Measurements from ENCODE around the gene MFAP2. TPM values are rescaled to one million over a fixed set of nuclear protein-coding genes. Genes with fewer than 3 reads are reported as not detected.

Gene MFAP2
- total RNA-seq, 1 experiment from 2014 or later, result 141 TPM

DNA sequence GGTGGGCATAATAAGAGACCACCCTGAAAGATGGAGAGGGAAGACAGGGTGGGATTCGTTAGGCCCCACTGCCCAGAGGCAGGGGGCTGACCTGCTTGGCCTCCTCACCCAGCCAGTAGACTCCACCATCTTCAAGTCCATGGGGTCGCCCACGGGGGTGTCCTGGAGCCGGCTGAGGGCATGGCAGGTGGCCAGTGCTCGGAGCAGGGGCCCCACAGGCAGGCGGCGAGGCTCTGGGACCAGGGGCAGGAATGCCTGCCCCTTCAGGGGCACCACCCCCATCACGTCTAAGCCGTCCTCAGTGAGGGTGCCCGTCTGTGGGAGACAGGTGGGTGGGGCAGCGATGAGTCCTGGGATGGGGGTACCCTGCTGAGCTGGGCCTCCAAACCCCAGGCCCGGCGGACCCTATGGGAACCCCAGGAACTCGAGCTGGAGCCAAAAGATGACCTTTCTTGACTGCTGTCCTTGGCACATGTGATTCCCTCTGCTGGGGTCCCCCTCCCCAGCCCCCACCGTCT lies 13.2 kb upstream of the MFAP2 start:
- no peak for DNase-seq (ENCODE audit: low spot score)
- TF ChIP-seq RORB (CRISPR knock-in tag; IDR thresholded peaks at IDR 0.05), result no peak
- no peak for TF ChIP-seq FOXJ3 (CRISPR knock-in tag; IDR thresholded peaks at IDR 0.05; ENCODE audit: borderline replicate concordance)
- no peak for TF ChIP-seq ZNF219 (CRISPR knock-in tag; IDR thresholded peaks at IDR 0.05; ENCODE audit: borderline replicate concordance)
- no peak for TF ChIP-seq ZSCAN18 (CRISPR knock-in tag; IDR thresholded peaks at IDR 0.05)
- no peak for TF ChIP-seq MXD4 (CRISPR knock-in tag; IDR thresholded peaks at IDR 0.05; ENCODE audit: borderline replicate concordance)
- TF ChIP-seq ELF4 (CRISPR knock-in tag; IDR thresholded peaks at IDR 0.05; ENCODE audit: low read depth), result no peak
- TF ChIP-seq TEAD4 (CRISPR knock-in tag; IDR thresholded peaks at IDR 0.05), result no peak
- no peak for TF ChIP-seq CREB1 (CRISPR knock-in tag; IDR thresholded peaks at IDR 0.05)
- no peak for TF ChIP-seq ZNF396 (CRISPR knock-in tag; IDR thresholded peaks at IDR 0.05; ENCODE audit: borderline replicate concordance)
- no peak for TF ChIP-seq EMX1 (CRISPR knock-in tag; IDR thresholded peaks at IDR 0.05)
- TF ChIP-seq ZNF671 (CRISPR knock-in tag; IDR thresholded peaks at IDR 0.05), result no peak
- no peak for TF ChIP-seq ESRRA (CRISPR knock-in tag; IDR thresholded peaks at IDR 0.05; ENCODE audit: borderline replicate concordance)
- TF ChIP-seq TP53 (CRISPR knock-in tag; IDR thresholded peaks at IDR 0.05), result no peak
- no peak for TF ChIP-seq CREM (CRISPR knock-in tag; IDR thresholded peaks at IDR 0.05)
- TF ChIP-seq ZNF317 (CRISPR knock-in tag; IDR thresholded peaks at IDR 0.05; ENCODE audit: borderline replicate concordance, low read depth), result no peak
- TF ChIP-seq, protein P1, sequence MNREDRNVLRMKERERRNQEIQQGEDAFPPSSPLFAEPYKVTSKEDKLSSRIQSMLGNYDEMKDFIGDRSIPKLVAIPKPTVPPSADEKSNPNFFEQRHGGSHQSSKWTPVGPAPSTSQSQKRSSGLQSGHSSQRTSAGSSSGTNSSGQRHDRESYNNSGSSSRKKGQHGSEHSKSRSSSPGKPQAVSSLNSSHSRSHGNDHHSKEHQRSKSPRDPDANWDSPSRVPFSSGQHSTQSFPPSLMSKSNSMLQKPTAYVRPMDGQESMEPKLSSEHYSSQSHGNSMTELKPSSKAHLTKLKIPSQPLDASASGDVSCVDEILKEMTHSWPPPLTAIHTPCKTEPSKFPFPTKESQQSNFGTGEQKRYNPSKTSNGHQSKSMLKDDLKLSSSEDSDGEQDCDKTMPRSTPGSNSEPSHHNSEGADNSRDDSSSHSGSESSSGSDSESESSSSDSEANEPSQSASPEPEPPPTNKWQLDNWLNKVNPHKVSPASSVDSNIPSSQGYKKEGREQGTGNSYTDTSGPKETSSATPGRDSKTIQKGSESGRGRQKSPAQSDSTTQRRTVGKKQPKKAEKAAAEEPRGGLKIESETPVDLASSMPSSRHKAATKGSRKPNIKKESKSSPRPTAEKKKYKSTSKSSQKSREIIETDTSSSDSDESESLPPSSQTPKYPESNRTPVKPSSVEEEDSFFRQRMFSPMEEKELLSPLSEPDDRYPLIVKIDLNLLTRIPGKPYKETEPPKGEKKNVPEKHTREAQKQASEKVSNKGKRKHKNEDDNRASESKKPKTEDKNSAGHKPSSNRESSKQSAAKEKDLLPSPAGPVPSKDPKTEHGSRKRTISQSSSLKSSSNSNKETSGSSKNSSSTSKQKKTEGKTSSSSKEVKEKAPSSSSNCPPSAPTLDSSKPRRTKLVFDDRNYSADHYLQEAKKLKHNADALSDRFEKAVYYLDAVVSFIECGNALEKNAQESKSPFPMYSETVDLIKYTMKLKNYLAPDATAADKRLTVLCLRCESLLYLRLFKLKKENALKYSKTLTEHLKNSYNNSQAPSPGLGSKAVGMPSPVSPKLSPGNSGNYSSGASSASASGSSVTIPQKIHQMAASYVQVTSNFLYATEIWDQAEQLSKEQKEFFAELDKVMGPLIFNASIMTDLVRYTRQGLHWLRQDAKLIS (CRISPR knock-in tag; IDR thresholded peaks at IDR 0.05; ENCODE audit: borderline replicate concordance), result no peak
- TF ChIP-seq SMAD4 (CRISPR knock-in tag; IDR thresholded peaks at IDR 0.05), result no peak
- Mint-ChIP-seq H3K9me3 (no peaks in the 10 kb centered on the region), H3K36me3 (peaks cover 4% of the 10 kb centered on the region), H3K27ac (no peak overlapping the region), H3K27me3 (ENCODE audit: low read depth) (no peaks in the 10 kb centered on the region), H3K4me3 (no peak overlapping the region), H3K4me1 (no peaks in the 10 kb centered on the region)
- ChIA-PET CTCF (interaction anchor here (1.4 kb wide), 1 partner anchor 42 kb away, joined by 4 read pairs; no protein-coding TSS in a partner anchor), POLR2A (interaction anchor here (0.6 kb wide), 1 partner anchor 14 kb away, joined by 6 read pairs; no protein-coding TSS in a partner anchor)
- no peak for ATAC-seq

- Mint-ChIP-seq H3K4me1 (no peaks in the 10 kb centered on the region), H3K9me3 (no peaks in the 10 kb centered on the region), H3K27me3 (ENCODE audit: low read depth) (no peaks in the 10 kb centered on the region), H3K4me3 (no peak overlapping the region), H3K36me3 (no peaks in the 10 kb centered on the region), H3K27ac (no peak overlapping the region)
- ATAC-seq (no peak), DNase-seq (ENCODE audit: low spot score) (no peak)
- CTCF ChIA-PET, result interaction anchor here (0.6 to 1.4 kb wide), 2 partner anchors 41 to 367 kb away, joined by 4 to 5 read pairs; no protein-coding TSS in a partner anchor
- TF ChIP-seq PRRX2 (CRISPR knock-in tag; IDR thresholded peaks at IDR 0.05) (no peak), NFE2L1 (CRISPR knock-in tag; IDR thresholded peaks at IDR 0.05) (no peak)
- TF ChIP-seq, protein P2, sequence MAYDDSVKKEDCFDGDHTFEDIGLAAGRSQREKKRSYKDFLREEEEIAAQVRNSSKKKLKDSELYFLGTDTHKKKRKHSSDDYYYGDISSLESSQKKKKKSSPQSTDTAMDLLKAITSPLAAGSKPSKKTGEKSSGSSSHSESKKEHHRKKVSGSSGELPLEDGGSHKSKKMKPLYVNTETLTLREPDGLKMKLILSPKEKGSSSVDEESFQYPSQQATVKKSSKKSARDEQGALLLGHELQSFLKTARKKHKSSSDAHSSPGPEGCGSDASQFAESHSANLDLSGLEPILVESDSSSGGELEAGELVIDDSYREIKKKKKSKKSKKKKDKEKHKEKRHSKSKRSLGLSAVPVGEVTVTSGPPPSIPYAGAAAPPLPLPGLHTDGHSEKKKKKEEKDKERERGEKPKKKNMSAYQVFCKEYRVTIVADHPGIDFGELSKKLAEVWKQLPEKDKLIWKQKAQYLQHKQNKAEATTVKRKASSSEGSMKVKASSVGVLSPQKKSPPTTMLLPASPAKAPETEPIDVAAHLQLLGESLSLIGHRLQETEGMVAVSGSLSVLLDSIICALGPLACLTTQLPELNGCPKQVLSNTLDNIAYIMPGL (CRISPR knock-in tag; IDR thresholded peaks at IDR 0.05), result no peak
- POLR2A ChIA-PET, result no interaction called here
Measured at GRCh38 chr1:16992675-16993074, 12.3 kb upstream of the MFAP2 start.
